PFSK-1 (cell line): ENCODE measurements around the gene SHLD1.

Source experiments
- FOXP2 ChIP-seq: optimal IDR thresholded peaks from 2 replicates; pipeline ENCODE3; 2011; ENCODE audit warnings: borderline replicate concordance, control low read depth, inconsistent platforms; ENCODE audit not compliant: insufficient read depth; ENCODE audit errors: extremely low read length, extremely low read depth
- POLR2AphosphoS5 ChIP-seq: IDR thresholded peaks from 2 replicates; pipeline ENCODE4 v1.6.1; 2012; ENCODE audit warnings: low read depth, mild to moderate bottlenecking, control low read depth, low read length, moderate library complexity
- REST ChIP-seq, 2 experiments: IDR thresholded peaks; 2 replicates each; pipeline versions ENCODE4 v1.6.1 to v1.8.0; 2011 to 2012; ENCODE audit warnings: low read depth in 2 of 2, low read length in 2 of 2, control low read depth in 1 of 2, inconsistent platforms in 1 of 2, mild to moderate bottlenecking in 1 of 2, moderate library complexity in 1 of 2; ENCODE audit not compliant: insufficient read depth in 1 of 2
- SIN3A ChIP-seq: IDR thresholded peaks from 2 replicates; pipeline ENCODE4 v1.6.1; 2012; ENCODE audit warnings: mild to moderate bottlenecking, low read length, moderate library complexity, borderline replicate concordance; ENCODE audit not compliant: insufficient read depth
- TAF1 ChIP-seq: IDR thresholded peaks from 2 replicates; pipeline ENCODE4 v1.6.1; 2012; ENCODE audit warnings: low read length, control low read depth, borderline replicate concordance; ENCODE audit not compliant: insufficient read depth

DNA sequence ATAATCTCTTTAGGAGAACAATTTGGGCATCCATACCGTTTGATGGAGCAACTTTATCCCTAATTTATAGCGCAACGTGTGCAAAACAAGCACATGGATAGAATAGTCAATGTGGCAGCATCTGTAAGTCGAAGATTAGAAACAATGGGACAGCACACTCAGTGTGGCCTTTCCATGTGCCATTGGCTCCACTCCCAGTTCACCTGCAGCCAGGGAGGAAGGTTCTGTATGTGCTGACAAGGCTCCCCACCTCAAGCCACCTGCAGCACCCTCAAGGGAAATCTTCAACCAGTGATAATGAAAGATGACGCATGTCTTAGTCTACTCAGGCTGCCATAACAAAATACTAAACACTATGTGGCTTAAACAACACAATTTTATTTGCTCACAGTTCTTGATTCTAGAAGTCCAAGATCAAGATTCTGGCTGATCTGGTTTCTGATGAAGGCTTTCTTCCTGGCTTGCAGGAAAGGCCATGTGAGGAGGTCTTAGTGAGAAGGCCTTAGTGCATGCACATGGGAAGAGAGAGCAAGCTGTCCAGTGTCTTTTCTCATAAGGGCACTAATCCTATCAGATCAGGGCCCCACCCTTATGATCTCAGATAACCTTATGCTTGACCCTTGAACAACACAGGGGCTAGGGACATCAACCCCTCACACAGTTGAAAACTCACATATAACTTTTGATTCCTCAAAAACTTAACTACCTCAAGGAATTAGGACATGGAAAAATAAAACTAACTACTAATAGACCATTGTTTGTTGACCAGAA is 34.9 kb upstream of the SHLD1 start:
- no peak for TF ChIP-seq TAF1
- TF ChIP-seq REST (IDR thresholded peaks at IDR 0.05; ENCODE audit: insufficient read depth in 1 of 2, low read depth in 2 of 2, low read length in 2 of 2) = no peak
- TF ChIP-seq POLR2AphosphoS5 = no peak
- no peak for TF ChIP-seq SIN3A
- no peak for TF ChIP-seq FOXP2
